ENCODE results near the gene KNOP1. TPM values are rescaled to one million over a fixed set of nuclear protein-coding genes. Genes with fewer than 3 reads are reported as not detected.

KNOP1 gene
- total RNA-seq, 2 donors from 2014 or later, result 14.2 to 28.0 TPM

DNA sequence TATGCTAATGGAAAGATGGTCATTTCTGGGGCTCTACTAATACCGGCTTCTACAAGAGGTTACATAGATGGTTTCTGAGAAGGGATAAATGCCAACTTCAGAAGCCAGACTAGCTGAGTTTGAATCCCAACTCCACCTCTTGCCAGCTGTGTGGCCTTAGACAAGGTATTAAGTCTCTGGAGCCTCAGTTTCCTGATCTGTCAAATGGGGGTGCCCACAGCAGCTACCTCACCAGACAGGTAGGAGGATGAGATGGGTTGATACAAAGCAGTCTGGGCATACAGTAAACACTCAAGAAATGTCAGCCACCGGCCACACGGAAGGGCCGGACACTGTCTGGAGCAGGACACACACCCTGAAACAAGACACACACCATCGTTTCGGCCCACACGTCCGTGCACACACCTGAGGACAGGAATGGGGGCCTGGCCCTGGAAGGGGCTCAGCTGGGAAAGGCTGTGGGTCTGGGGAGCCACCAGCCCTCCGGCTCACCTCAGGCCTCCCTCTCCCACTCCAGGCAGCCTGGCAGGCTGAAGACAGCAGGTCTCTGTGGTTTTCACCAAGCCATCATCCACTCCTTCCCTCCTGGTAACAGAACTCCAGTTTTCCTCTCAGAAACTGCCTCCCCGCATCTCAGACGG, 5.5 kb downstream of the KNOP1 start:
- Histone ChIP-seq H3K9me3 (no peaks in the 10 kb centered on the region), H3K27ac (no peak overlapping the region), H3K36me3 (peaks cover 4% of the 10 kb centered on the region), H3K27me3 (no peaks in the 10 kb centered on the region), H3K4me1 (peaks cover 3% of the 10 kb centered on the region), H3K9ac (ENCODE audit: low read depth in 2 of 2, low read length in 2 of 2) (no peak overlapping the region), H3K4me3 (no peak overlapping the region)
- TF ChIP-seq, protein P1, sequence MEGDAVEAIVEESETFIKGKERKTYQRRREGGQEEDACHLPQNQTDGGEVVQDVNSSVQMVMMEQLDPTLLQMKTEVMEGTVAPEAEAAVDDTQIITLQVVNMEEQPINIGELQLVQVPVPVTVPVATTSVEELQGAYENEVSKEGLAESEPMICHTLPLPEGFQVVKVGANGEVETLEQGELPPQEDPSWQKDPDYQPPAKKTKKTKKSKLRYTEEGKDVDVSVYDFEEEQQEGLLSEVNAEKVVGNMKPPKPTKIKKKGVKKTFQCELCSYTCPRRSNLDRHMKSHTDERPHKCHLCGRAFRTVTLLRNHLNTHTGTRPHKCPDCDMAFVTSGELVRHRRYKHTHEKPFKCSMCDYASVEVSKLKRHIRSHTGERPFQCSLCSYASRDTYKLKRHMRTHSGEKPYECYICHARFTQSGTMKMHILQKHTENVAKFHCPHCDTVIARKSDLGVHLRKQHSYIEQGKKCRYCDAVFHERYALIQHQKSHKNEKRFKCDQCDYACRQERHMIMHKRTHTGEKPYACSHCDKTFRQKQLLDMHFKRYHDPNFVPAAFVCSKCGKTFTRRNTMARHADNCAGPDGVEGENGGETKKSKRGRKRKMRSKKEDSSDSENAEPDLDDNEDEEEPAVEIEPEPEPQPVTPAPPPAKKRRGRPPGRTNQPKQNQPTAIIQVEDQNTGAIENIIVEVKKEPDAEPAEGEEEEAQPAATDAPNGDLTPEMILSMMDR (IDR thresholded peaks at IDR 0.05), result no peak
- DNase-seq, result no peak
- intact Hi-C loops (cut with DNase I), result no loop called here

DNA sequence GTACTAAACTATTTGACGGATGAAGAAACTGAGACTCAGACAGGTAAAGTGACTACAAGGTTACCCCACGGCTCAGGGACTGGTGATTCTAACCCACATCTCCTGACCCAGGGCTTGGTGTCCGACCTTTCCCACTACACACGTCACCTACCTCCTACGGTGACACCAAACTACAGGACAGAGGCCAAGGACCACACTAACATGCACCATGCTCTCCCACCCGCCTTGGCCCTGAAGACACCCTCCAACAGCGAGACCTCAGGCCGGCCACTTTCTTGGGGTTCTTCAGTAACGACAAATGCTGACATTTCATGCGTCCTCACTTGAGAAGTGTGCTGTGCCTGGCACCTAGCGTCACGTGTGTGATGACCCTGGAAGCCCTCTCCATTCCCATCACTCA, 6.4 kb downstream of the KNOP1 start:
- no peaks in the 10 kb centered on the region for H3K9me3 ChIP-seq

DNA sequence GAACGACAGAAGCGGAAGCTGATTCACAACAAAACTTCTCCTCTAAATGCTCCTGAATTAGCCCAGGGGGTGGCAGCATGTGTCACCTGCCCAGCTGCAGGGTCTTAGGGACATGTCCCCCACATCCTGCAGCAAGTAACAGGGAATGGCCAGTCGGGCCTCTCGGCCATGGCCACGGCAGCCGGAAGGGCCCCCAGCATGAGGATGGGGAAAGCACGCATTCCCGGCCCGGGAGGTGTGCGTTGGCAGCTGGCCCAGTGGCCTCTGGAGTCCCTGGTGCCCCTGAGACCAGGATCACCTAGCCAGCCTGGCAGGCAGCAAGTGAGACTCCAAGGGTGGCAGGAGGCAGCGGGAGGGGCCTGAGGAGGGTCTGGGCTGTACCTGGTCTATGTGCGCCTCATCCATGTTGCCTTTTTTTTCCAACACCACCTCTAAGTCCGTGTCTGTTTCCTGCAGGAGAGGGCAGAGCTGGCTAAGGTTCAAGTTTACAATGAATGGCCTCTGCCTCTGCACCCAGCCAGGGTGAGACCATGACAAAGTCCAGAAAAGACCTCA, 7.0 kb downstream of the KNOP1 start:
- H3K9ac ChIP-seq (ENCODE audit: low read depth in 2 of 2, low read length in 2 of 2), result no peak overlapping the region
- TF ChIP-seq, protein P1 (IDR thresholded peaks at IDR 0.05), result no peak
- peaks cover 4% of the 10 kb centered on the region for H3K36me3 ChIP-seq
- H3K4me1 ChIP-seq, result peaks cover 3% of the 10 kb centered on the region
- no peak for DNase-seq
- H3K27me3 ChIP-seq, result no peaks in the 10 kb centered on the region
- intact Hi-C loops (cut with DNase I), result no loop called here
- no peak overlapping the region for H3K27ac ChIP-seq
- H3K4me3 ChIP-seq, result no peak overlapping the region
- H3K9me3 ChIP-seq, result no peaks in the 10 kb centered on the region

More for the DNA sequence above, 6.4 kb downstream of the KNOP1 start:
- no peaks in the 10 kb centered on the region for H3K27me3 ChIP-seq
- peaks cover 3% of the 10 kb centered on the region for H3K4me1 ChIP-seq
- no peak for DNase-seq
- TF ChIP-seq, protein P1 (IDR thresholded peaks at IDR 0.05), result no peak
- H3K4me3 ChIP-seq, result no peak overlapping the region
- intact Hi-C loops (cut with DNase I), result no loop called here
- no peak overlapping the region for H3K27ac ChIP-seq
- peaks cover 4% of the 10 kb centered on the region for H3K36me3 ChIP-seq
- no peak overlapping the region for H3K9ac ChIP-seq (ENCODE audit: low read depth in 2 of 2, low read length in 2 of 2)

DNA sequence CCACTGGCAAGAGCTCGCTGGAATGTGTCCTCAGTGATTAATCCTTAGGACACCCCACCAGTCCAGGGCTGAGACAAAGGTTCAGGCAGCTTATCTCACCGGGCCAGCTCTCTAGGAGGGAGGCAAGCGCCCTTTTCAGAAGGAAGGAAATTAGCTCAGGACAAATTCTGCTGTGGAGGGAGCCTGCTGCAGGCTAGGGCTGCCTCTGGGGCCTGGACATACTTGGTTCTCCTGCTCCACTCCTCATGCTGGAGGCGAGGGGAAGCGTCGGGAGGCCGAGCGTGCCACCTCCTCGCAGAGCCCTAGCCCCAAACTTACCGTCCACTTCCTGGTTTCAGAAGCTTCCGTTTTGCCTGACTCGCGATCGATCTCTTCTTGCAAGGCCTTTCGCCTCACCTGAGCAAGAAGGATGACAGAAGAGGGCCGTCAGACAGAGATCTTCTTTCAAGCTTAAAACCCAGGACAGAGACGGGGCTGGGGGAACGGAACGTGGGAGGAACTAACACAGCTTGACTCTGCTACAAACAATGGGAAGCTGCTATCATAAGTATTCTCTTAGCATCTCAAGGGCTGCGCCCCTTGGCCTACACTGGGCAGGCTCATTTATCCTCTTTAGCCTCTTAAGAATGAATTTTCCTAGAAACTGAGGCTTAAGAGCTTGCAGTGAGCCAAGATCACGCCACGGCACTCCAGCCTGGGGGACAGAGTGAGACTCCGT, 7.7 kb downstream of the KNOP1 start:
- DNase-seq, result no peak
- H3K9ac ChIP-seq (ENCODE audit: low read depth in 2 of 2, low read length in 2 of 2), result no peak overlapping the region
- no peaks in the 10 kb centered on the region for H3K9me3 ChIP-seq
- H3K27ac ChIP-seq, result no peak overlapping the region
- H3K4me1 ChIP-seq, result no peaks in the 10 kb centered on the region
- TF ChIP-seq, protein P1 (IDR thresholded peaks at IDR 0.05), result no peak
- intact Hi-C loops (cut with DNase I), result no loop called here
- peaks cover 5% of the 10 kb centered on the region for H3K36me3 ChIP-seq
- no peaks in the 10 kb centered on the region for H3K27me3 ChIP-seq
- no peak overlapping the region for H3K4me3 ChIP-seq

DNA sequence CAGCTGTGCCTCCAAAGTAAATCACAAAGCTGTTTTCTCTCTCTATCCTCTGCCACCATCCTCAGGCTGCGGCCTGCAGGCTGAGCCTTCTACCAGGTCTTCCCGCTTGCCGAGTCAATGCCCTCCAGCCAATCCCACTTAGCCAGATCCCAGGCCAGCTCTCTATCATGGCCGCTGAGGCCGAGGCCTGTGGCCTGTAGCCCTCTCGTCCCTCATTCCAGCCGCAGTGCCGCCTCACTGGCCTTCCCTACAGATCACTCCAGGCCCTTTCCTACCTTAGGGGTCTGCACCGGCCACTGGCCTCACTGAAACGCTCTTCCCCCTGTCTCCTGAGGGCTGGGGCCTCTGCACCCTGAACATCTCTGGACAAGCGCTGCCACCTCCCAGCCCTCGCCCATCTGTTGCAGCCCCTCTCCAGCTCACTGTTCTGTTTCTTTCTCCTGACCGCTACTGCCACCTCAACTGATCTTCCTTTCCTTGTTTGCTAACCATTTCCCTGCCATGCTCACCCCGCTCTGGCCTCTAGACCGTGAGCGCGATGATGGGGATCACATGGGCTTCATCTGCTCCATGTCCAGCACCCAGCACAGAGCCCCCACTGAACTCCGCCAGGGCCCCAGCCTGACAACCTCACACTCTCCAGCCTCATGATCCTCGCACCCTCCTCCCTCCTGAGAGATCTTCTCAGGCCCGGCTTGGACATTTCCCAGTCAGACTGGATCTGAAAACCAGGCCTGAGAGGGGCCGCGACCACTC, 8.5 kb downstream of the KNOP1 start:
- no peaks in the 10 kb centered on the region for H3K9me3 ChIP-seq
- H3K36me3 ChIP-seq, result peaks cover 8% of the 10 kb centered on the region
- H3K4me3 ChIP-seq, result no peak overlapping the region
- no peaks in the 10 kb centered on the region for H3K4me1 ChIP-seq
- intact Hi-C loops (cut with DNase I), result no loop called here
- no peaks in the 10 kb centered on the region for H3K27me3 ChIP-seq
- H3K27ac ChIP-seq, result no peak overlapping the region
- DNase-seq, result no peak
- no peak overlapping the region for H3K9ac ChIP-seq (ENCODE audit: low read depth in 2 of 2, low read length in 2 of 2)
- TF ChIP-seq, protein P1 (IDR thresholded peaks at IDR 0.05), result no peak

Data from colonic mucosa (tissue), 4 donors.